Ishikawa (cell line): ENCODE data around the gene JMJD4.

ENCODE experiments used
- MAX ChIP-seq: IDR thresholded peaks from 2 replicates; pipeline ENCODE4 v1.6.1; 2012
- REST ChIP-seq: IDR thresholded peaks from 2 replicates; pipeline ENCODE4 v1.6.1; 2012; ENCODE audit warnings: low read depth, mild to moderate bottlenecking
- TAF1 ChIP-seq: IDR thresholded peaks from 2 replicates; pipeline ENCODE4 v1.6.1; 2012; ENCODE audit warnings: low read depth, mild to moderate bottlenecking
- TEAD4 ChIP-seq: IDR thresholded peaks from 2 replicates; pipeline ENCODE4 v1.6.1; 2012

- TF ChIP-seq TEAD4 (no peak), TAF1 (no peak), MAX (no peak), REST (no peak)
Measured at GRCh38 chr1:227740401-227740960, 5.4 kb upstream of the JMJD4 start.
